Activated T-cell treated with anti-CD3 and anti-CD28 coated beads for 1 hour (primary cell): ENCODE measurements around the gene NDOR1.
A peak's percentile ranks its signal among the peaks of the same experiment; 100 is the strongest.

Experiments used
- DNase-seq: peaks from one replicate; pipeline ENCODE4 v3.0.0-alpha.2; 2020; ENCODE audit warnings: low read depth

The NDOR1 gene

GRCh38 chr9:137205126-137206069 lies at the start of gene NDOR1, which contains the start of gene TMEM203:
NDOR1 (plus strand) TSS chr9:137205700; CDS start chr9:137205778, 78 bp downstream.
TMEM203 (minus strand) TSS chr9:137205648; CDS start chr9:137205414, 234 bp downstream.
- DNase-seq, result peak; percentile 89

- DNase-seq, result peak; percentile 54
These were observed 48.7 kb upstream of the NDOR1 start for GRCh38 chr9:137156567-137157375.

GRCh38 chr9:137157618-137158415 lies 47.7 kb upstream of the NDOR1 start:
- no peak for DNase-seq

- no peak for DNase-seq
These were observed 46.9 kb upstream of the NDOR1 start for GRCh38 chr9:137158625-137159024.

- DNase-seq, result no peak
These were observed 46.1 kb upstream of the NDOR1 start for GRCh38 chr9:137159105-137160053.

GRCh38 chr9:137160054-137160425 lies 45.5 kb upstream of the NDOR1 start:
- DNase-seq, result no peak

GRCh38 chr9:137160716-137161557 lies 44.6 kb upstream of the NDOR1 start:
- DNase-seq, result no peak

GRCh38 chr9:137161558-137162486 lies 43.7 kb upstream of the NDOR1 start:
- no peak for DNase-seq

GRCh38 chr9:137162505-137163364 lies 42.8 kb upstream of the NDOR1 start:
- no peak for DNase-seq

- no peak for DNase-seq
These were observed 42.2 kb upstream of the NDOR1 start for GRCh38 chr9:137163365-137163715.

- DNase-seq, result no peak
These were observed 41.7 kb upstream of the NDOR1 start for GRCh38 chr9:137163805-137164204.

- DNase-seq, result no peak
These were observed 40.9 kb upstream of the NDOR1 start for GRCh38 chr9:137164370-137165249.

GRCh38 chr9:137165250-137165836 lies 40.2 kb upstream of the NDOR1 start:
- no peak for DNase-seq

GRCh38 chr9:137166380-137167229 lies 38.9 kb upstream of the NDOR1 start:
- DNase-seq, result no peak

- DNase-seq, result no peak
These were observed 38.2 kb upstream of the NDOR1 start for GRCh38 chr9:137167277-137167746.
